SK-N-MC (cell line): ENCODE measurements around the gene TMEM134.

Experiments used
- EZH2 ChIP-seq: fragments of 200-600 bp; sonication (generic); IDR thresholded peaks from one replicate; pipeline ENCODE4 v1.6.1; 2017; ENCODE audit warnings: antibody characterized with exemption
- POLR2AphosphoS5 ChIP-seq: IDR thresholded peaks from 2 replicates; pipeline ENCODE4 v1.6.1; 2012; ENCODE audit warnings: mild to moderate bottlenecking, low read depth, low read length, borderline replicate concordance

GRCh38 chr11:67423891-67424613 lies 45.0 kb downstream of the TMEM134 start:
- no peak for TF ChIP-seq EZH2
- no peak for TF ChIP-seq POLR2AphosphoS5
